NCI-H2196 treated with DMSO at 0.1 percent for 48 hours (cell line): ENCODE data around the gene FOXO6.

ENCODE experiments used
- DNase-seq: peaks from one replicate; lab custom pipeline; 2025; ENCODE audit not compliant: unreplicated experiment; lab: John Stamatoyannopoulos, UW

FOXO6 gene

DNA sequence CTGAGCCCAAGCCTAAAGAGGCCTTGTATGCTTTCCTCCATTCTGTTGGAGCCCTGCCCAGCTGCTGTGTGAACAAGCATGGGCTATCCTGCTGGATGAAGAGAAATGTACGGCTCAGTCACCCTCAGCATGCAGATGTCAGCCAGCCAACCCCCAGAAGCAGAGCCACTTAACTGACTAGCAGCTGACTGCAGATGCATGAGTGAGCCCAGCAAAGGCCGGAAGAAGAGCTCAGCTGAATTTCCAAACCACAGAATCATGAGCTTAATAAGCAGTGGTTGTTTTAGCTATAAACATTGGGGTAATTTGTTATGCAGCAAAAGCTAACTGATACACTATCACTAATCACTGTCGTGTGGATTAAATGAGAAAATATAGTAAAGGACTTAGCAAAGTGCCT, 39.0 kb downstream of the FOXO6 start:
- DNase-seq = no peak

DNA sequence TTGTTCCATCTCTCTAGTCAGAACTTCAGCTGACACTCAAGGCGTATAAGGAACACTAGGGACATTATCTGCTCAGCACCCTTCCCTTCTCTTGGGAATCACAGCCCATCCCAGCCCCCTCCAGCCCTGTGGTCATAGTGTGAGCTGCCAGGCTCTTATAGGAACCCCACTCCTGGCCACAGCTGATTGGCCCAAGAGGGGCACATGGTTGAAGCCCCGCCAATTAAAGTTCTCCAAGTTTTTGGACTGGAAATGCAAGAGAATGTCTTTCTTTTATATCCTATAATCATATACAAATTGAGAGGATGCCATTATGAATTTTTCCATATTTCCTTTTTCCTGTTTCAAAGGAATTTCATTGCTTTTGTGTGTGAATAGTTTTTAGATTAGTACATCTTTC, 40.7 kb downstream of the FOXO6 start:
- DNase-seq = no peak

DNA sequence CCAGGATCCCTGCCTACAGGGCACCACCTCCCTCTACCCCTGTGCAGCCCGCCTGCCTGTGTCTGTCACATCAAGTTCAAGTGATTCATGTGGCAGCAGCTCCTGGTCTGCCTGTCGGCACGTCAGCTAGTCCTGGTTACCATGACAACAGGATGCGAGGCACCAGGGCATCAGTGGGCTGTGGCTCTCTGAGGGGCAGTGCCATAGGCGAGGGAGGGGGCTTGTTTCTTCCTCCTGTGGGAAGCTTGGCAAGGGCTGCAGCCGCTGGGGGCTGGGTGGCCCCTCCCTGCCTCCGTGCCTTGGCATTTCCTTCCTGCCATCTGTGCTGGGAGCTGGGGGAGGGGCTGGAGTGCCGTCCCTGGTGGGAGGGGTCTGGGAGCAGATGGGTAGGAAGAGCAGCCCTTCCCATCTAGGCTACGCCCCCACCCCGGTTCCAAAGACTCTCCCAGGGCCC, 43.1 kb downstream of the FOXO6 start:
- DNase-seq = peak; percentile 31

DNA sequence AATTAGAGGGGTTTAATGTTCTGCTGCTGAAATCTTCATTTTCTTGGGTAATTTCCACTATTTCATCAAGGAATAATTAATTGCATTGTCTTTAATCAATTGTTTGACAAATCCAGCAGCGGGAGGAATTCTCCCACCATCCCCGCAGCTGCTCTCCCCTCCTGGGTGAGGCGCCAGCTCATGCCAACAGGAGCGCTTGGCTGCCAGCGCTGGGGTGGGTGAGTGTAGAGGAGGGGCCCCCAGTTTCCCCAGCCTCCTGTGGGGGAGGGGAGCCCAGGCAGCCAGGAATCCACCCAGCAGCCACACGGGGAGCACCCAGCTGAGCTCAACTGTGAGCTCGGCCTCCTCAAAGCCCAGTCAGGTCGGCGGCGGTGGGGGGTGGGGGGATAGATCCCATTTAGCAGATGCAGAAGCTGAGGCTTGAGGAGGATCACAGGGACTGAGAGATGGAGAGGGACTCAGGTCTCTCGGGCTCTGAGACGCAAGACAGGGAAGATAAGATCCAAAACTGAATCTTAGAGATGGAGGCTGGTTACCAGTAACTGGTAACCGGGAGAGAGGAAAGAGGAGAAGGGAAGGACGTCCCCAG, 46.5 kb downstream of the FOXO6 start:
- no peak for DNase-seq

DNA sequence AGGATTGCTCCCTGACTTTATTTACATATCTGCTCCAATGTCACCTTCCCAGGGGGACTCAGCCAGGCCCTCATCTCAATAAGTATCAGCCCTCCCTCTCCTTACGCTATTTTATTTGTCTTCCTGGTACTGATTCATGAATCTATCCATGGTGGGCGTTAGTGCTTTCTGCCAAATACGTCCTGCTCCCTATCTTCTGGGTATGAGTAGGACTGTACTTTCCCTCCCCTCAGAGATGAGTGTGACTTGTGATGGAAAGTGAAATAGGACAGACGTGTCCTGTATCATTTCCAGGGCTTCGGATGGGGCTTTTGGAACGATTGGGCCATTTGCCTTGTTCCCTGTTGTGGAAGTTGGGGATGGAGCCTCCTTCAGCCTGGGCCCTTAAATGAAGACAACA, 47.5 kb downstream of the FOXO6 start:
- DNase-seq = no peak

DNA sequence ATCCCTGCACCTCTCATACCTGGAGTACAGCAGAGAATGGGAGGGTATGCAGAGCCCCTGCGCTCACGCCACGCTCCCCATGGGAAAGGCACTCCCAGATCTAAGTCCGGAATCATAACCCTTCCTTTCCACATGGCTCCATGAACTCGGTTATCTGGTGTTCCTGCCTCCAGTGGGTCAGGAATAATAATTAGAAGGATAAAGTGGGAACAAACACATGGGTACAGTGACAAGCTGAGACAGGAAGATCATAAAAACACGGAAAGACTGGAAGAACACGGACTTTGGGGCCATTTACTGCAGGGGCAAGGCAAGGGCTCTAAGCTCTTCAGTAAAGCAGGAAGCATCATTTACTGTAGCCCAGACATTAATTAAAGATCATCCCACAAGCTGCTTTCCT, 48.6 kb downstream of the FOXO6 start:
- no peak for DNase-seq

DNA sequence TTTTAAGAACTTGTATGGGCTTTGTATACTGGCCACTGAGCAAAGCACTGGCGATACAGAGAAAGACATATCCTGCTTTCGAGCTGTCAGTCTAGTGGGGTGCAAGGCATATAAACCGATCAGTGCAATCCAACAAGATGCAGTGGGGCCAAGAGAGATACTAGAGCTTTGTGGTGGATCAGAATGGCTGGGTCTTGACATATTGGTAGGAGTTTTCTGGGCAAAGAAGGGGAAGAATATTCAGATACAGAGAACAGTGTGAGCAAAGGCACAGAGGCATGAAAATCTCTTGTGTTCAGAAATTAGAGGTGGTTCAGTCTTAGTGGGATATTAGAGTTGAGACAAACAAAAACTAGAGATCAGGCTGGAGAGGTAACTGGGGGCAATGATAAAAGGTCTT, 49.2 kb downstream of the FOXO6 start:
- DNase-seq = no peak

DNA sequence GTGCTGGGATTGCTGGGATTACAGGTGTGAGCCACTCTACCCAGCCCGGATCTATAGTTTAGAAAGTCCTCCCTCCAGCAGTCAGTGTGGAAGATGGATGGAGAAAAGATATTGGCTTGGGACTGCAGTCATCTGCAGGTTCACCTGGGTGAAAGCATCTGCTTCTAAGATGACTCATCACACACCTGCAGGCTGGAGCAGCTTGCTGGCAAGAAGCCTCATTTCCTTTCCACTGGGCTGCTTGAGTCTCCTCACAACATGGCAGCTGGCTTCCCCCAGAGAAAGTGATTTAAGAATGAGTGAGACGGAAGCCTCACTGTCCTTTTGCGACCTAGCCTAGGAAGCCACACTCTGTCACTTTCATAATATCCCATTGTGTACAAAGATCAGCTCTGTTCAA, 50.0 kb downstream of the FOXO6 start:
- DNase-seq = peak; percentile 41

DNA sequence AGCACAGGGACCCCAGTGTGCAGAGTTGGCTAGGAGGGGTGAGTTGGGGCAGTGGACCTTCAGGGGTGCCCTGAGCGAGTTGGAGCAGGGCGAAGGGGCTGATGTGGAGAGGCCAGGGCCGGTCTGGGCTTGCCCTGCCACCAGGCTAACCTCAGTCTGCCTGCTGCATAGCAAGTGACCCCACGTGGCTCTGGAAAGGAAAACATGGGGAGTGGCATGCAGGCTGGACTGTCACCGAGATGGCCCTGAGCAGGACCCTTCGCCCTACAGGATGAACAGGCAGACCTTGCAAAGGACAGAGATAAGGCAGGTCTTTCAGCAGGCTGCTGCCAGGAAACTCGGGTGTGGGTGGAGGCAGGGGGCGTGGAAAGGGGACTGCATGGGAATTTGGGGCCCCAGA, 51.5 kb downstream of the FOXO6 start:
- DNase-seq = no peak

DNA sequence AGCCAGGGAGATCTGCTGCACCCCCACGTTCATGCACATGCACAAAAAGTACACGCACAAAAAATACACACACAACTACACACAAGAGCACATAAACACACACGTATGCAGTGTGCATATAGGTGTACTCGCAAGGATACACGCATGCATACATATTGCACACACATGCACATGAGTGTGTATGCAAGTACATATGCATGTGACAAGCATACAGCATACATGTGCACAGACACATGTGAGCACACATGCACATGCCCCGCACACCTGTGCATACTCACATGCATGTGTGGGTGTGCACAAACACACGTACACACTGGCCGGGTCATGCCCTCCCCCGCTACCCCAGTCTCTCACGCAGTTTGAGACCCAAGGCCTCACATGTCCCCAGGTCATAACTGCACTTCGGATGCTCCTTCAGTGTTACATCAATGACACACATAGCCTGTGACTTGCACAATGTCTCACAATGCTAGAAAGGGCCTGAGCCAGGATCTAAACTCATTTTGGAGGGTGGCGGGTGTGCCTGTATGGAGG, 52.6 kb downstream of the FOXO6 start:
- DNase-seq = no peak

DNA sequence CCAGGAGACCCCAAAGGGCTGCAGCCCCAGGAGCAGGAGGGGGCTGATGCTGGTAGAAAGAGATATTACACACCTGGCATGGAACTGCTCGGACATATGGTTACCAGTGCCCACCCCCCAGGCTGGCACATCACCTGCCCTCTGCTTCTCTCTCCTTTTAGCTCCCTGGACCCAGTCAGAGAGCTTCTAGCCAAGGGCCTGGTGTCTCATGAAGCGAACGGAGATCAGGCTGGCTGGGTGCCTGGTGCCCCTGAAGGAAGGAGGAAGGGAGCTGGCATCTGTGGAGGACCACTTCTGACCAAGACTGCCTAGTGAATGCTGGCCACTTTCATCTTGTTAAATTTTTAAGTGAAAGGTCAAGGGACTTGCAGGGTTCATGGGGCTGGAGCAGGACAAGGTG, 53.1 kb downstream of the FOXO6 start:
- DNase-seq = no peak

DNA sequence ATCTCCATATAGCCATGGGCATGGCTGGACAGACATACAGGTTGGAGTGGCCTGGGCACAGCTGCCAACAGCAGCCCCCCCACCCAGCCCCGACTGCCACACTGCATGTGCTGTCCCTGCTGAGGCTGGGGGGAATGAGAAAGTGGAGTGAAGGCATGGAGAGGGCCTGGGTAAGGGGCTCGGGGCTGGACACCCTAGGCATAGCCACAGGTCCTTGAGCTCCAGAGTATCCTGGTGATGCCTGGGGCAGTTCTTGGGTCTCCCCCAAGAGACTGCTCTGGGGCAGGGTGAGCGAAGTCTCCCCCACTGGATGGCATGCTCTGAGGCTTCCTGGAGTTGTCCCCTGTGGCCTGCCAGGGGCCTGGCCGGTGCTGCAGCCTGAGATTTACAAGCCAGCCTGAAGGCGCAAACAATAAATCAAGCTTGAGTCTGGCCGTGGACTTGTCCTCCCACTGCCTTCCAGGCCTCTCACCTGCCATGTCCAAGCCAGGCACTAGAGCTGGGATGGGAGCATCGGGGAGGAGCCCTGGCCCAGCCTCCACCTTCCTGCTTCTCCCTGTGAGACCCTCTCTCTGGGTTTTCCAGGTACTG, 53.6 kb downstream of the FOXO6 start:
- no peak for DNase-seq

DNA sequence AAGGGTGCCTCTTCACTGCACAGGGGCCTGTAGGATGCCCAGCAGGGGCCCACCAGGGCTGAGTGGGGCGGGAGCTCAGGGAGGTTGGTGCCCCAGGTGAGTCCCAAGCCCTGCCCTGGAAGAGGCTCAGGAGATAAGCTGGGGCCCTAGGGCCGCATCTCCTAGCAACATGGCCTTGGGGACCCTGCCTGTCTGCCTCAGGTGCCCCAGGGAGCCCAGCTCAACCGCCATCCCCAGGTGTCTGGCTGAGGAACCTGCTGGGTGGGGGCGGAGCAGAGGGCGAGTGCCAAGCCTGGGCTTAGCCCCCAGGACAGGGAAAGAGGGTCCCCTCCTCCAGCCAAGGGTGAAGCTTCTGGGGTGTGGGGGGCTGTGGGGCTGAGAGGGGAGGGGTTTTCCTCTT, 54.8 kb downstream of the FOXO6 start:
- no peak for DNase-seq

DNA sequence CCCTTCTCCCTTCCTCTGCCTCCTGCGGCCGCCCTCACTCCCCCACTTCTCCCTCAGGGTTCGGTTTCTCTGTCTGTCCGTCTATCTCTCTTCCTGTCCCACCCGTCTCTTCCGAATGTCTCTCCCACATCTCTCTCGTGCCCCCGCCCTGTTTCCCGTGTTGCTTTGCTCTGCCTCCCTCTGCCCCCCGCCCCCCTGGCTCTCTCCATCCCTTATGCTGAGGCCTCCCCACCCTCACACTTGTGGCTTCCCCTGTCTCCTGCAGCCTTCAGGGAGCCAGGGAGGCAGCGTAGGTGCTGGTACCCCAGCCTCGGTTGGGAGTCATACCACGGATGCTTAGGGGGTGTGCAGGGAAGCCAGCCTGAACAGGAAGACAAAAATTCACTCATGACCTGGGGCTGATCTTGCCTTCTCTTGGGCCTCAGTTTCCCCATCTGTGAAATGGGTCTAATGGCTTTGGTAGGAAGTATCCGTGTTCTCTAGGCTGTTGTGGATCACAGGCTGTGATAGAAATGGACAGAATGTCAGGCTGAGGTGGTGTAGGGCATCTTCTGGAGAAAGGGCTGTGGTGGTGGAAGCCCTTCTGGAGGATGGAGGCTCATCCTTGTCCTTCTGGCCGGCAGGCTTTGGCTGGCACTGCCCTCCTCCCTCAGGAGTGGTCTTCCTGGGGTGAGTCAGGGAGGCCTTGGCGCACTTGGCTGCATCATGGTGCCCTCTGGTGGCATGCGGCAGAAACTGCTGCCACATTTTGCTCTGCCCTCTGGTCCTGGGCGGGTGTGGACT, 55.5 kb downstream of the FOXO6 start:
- peak; percentile 73 for DNase-seq

DNA sequence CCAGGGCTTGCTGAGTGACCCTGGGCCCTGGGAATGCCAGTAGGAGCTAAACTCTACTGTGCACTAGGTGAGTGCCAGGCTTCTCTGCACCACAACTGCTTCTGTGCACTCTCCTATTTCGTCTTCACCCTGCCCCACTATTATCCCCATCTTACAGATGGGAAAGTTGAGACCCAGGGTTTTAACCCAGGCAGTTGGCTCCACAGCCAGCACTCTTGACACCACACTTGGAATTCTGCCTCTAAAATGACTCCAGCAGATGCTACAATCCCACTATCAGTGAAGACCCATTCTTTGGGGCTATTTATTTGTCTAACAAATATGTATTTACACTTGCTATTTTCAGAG, 56.1 kb downstream of the FOXO6 start:
- DNase-seq = no peak

DNA sequence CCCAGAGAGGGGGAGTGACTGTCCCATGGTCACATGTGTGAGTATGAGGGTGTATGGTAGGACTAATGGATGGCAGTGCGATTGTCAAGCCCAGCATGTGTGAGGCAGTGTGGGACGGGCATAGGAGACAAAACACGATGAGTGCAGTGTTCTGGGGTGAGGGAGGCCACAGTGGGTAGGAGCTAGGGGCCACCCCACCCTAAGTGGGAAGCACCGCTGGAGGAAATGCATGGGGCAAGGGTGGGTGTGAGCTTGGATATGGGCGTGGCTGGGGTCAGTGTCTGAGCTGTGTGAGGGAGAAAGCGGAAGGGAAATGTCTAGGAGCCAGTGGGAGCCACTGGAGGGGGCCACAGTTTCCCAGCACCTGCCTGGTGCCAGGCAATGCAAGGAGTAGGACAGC, 56.5 kb downstream of the FOXO6 start:
- DNase-seq = no peak

DNA sequence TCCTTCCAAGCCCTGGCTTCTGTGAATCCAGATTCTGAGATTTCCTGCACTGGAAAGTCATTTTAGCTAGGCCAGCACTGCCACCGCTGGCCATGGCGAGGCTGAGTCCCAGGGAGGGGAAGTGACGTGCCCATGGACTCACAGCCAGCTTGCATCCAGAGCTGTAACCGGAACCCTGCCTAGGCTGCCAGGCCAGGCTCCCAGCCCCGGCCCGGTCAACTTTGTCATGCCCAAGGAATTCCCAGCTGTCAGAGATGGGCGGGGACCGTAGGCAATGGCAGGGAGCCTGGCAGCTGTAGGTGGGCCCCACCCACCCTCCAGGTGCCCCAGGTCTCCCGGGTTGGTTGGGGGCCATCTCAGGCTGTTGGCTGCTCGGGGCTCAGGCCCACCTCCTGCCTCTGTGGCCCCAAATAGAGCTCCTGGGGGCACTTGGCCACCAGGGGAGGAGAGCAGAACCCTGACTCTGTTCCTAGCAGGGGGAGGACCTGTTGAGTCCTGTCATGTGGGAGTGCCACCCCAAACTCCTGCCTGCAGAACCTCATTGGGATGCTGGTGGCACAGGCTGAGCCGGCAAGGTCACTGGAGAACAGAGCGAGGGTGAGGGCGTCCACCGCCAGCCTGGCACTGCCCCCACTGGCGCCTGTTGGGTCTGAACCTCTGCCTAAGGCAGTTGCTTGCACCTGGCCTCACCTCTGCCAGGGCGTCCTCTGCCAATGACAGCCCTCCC, 57.8 kb downstream of the FOXO6 start:
- peak; percentile 90 for DNase-seq

DNA sequence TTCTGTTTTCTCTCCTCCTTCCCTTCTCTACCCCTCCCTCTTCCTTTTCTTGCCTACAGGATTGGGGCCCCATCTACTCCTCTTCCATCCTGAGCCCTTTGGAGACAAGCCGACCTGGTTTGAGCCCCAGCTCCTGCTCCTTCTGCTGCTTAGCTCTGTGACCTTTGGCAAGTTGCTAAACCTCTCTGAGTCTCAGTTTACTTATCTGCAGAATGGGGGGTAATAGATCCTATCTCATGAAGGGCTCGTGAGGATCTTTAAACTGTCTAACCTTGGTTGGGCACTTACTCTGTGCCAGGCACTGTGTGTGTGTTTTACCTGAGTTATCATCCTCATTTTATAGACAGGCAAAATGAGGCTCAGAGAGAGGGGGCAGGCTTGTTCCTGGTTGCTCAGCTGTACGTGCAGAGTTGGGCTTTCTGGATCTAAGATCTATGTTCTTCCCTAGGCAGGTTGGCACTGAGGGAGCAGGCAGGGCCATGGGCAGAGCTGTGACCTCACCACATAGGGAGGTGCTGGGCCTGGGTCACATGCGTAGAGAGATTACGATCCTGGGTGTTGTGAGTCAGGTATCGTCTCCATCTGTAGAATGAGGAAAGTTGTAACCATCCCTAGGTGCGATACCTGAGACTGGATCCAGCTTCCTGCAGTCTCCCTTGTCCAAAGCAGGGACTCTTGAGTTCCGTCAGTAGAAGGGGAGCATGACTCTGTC, 58.5 kb downstream of the FOXO6 start:
- no peak for DNase-seq

DNA sequence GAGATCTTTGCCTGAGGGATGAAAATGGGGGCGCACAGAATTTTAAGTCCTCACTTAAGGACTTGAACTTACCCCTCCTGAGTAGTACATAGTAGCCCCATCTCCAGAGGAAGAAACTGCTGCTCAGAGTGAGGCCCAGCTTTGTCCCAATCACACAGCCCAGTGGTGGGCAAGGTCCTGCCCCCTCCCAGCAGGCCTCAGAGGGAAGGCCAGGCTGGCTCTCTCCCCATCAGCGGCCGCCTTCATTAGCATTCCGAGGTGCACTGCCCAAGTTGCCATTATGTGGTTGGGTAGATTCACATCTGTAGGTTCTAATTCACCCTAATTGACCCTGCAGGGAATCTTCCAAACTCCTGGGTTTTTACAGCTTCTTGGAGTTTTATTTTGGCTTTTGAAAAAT, 59.1 kb downstream of the FOXO6 start:
- DNase-seq = no peak

DNA sequence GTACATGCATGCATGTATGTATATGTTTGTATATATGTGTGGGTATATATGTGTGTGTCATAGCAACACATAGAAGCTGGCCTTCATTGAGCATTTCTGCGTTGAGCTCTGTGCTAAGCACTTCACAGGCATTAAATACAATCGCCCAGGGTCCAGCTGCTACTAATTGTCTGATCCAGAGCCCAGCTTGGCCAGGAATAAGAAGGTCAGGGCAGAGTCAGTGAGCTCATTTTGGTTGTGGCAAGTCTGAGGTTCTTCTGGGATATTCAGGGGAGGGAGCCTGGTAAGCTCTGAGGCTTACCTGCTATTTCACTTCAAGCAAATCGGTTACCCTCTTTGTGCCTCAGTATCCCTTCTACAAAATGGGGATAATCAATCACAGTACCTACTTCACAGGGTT, 59.6 kb downstream of the FOXO6 start:
- DNase-seq = no peak

DNA sequence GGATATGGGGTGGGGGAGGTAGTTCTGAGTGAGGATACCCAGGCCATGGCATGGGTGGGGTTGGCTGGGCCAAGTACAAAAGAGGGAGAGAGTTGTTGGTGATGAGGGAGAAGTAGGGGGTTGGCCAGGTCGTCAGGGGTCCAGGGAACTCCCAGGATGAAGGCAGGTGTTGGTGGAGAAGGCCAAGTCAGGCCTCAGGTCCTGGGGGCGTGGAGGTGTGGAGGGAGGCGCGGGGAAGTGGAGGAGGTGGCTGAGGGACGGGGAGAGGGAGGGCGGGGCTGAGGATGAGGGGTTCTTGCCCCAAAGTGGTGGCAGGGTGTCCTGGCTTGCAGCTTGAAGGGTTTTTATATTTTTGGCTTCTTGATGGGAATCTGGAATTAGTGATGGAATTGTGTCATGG, 61.1 kb downstream of the FOXO6 start:
- DNase-seq = no peak
